ENCODE results near the gene TNS3.
"Not testable (repeated sequence)": the region's sequence is repeated elsewhere in the genome, so short reads cannot be mapped to it uniquely, and the experiment has no call there.

TNS3 gene

DNA sequence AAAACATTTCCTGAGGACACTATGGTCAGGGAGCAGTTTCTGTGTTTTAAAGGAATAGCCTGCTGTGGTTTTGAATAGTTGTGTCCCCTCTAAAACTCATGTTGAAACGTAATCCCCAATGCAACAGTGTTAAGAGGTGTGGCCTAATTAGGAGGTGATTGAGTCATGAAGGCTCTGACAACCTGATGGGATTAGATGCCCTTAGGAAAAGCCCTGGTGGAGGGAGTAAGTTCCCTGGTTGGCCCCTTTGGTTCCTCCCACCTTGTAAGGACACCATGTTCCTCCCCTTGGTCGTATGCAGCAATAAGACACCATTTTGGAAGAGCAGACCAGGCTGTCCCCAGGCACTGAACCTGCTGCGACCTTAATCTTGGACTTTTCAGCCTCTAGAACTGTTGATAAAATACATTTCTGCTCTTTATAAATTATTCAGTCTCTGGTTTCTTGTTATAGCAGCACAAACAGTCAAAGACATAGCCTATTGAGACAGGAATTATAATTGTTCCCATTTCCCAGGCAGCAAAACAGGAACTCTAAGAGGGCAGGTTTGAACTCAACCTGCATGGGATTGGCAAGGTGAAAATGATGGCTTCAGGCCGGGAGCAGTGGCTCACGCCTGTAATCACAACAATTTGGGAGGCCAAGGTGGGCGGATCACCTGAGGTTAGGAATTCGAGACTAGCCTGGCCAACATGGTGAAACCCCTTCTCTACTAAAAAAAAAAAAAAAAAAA is 20.5 kb upstream of the TNS3 start:
- DNase-seq, result no peak

- no peak for DNase-seq
Observed at GRCh38 chr7:47601881-47602249, 20.0 kb upstream of the TNS3 start.

DNA sequence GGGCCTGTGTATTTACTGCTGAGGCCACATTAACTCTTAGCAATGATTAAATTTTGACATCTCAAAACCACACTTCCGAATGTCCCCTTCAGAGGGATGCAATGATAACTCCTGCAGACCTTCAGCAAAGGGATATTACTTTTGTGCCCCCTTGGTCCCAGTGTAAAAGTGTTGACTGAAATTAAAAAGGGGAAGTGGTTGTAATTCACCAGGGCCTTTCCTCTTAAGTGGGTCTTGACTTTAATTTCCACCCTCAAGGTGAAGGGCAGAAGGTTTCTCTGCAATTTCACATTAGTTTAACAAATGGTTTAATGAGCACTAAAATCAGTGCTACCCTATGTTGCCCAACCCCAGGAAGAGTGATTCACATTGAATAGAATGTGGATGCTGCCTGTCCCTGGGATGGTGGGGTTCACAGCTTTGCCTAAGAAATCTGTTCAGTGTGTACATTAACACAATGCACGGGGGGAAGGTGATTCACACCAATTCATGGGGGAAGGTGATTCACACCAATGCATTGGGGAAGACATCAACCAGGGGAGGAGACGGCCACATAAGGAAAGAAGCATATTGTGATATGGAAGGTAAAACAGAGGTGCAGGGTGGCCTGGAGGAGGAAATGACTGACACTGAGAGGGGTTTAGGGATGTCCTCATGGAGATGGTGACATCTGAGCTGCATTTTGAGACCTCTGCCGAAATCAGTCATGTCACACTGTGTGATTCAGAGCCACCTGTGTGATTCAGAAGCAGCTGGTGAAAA is 19.4 kb upstream of the TNS3 start:
- no peak for DNase-seq

GRCh38 chr7:47600199-47601118 is 18.5 kb upstream of the TNS3 start:
- DNase-seq, result no peak

- no peak for DNase-seq
Observed at GRCh38 chr7:47597379-47597778, 15.5 kb upstream of the TNS3 start.

DNA sequence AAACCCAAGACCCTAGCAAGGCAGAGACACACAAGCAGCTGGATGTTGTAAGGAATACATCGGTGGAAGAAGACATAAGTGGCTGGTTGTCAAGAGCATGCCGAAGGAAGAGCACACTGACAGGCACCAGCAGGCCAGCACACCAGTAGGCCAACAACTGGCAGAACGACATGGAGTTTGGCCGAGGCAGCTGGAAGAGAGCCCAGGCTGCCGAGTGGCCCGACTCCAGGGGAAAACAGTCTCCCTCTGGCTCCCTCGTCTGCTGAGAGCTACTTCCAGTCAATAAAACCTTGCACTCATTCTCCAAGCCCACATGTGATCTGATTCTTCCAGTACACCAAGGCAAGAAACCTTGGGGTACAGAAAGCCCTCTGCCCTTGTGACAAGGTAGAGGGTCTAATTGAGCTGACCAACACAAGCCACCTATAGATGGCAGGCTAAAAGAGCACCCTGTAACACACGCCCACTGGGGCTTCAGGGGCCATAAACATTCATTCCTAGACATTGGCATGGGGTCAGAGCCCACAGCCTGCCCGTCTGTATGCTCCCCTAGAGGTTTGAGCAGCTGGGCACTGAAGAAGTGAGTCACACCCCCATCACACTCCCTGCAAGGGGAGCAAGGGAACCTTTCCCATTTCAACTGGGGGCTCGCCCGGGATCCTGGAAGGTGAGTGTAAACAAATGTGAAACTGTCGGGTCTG is 14.7 kb upstream of the TNS3 start:
- DNase-seq, result no peak

DNA sequence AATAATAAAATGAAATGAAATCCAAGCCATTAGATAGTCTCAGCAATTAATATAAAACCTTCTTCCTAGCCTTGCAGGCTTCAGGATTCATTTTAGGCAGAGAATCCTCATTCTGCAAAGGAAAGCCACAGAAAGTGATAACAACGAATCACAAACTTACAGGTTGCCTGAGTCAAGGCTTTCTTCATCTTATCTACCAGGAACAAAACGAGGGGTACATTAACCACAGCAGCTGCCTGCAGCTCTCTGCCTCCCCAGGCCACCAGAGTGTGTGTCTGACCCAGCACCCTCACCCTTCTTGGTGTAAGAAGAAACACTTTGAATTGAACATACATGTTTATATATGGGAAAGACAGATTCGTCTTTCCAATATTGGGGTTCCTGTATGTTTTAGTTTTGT is 12.5 kb upstream of the TNS3 start:
- no peak for DNase-seq

GRCh38 chr7:47591655-47592572 is 10.0 kb upstream of the TNS3 start:
- no peak for DNase-seq

- DNase-seq, result no peak
Observed at GRCh38 chr7:47591089-47591654, 9.3 kb upstream of the TNS3 start.

GRCh38 chr7:47590215-47590614 is 8.3 kb upstream of the TNS3 start:
- not testable (repeated sequence) for DNase-seq

DNA sequence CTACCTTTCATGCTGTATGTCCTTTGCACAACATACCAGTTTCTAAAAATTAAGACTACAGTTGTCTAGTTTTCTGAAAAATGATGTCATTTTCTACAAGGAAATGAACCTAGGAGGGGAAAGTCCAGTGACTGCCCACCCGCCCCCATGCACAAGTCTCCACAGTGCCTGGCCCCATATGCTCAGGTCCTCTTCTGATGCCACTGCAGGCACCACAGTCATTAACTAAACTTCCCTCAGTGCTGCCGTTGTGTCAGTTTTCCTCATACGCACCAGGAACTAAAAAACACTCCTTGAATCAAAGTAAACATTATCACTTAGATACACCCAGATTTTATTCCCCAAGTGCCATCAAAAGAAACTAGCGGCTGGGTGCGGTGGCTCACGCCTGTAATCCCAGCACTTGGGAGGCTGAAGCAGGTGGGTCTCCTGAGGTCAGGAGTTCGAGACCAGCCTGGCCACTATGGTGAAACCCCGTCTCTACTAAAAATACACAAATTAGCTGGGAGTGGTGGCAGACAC is 6.9 kb upstream of the TNS3 start:
- DNase-seq, result no peak

GRCh38 chr7:47587976-47588375 is 6.1 kb upstream of the TNS3 start:
- no peak for DNase-seq

GRCh38 chr7:47587351-47587750 is 5.4 kb upstream of the TNS3 start:
- no peak for DNase-seq

- no peak for DNase-seq
Observed at GRCh38 chr7:47586925-47587324, 5.0 kb upstream of the TNS3 start.

- DNase-seq, result not testable (repeated sequence)
Observed at GRCh38 chr7:47586161-47586670, 4.3 kb upstream of the TNS3 start.

GRCh38 chr7:47584536-47584895 is 2.6 kb upstream of the TNS3 start:
- DNase-seq, result no peak

- DNase-seq, result no peak
Observed at GRCh38 chr7:47583739-47584535, 2.0 kb upstream of the TNS3 start.

- DNase-seq, result no peak
Observed at GRCh38 chr7:47582764-47583738, 1.1 kb upstream of the TNS3 start.

DNA sequence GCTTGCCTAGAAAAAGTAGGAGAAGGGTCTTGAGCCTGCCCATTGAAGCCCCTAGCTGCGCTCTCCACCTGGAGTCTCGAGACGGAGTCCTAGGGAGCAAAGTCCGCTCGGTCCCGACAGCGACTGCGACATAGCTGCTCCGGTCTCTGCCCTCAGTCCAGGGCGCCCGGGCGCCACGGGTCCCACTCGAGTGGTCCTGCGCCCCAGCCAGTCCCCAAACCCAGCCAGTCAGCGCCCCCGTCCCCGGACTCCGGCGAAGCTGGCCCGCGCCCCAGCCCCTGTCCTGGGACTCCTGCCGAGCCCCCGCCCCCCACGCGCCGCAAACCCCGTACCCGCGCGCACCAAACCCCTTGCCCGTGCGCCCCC is 490 bp downstream of the TNS3 start:
- DNase-seq, result no peak

Data from activated CD4-positive, alpha-beta T cell treated with anti-CD3 and anti-CD28 coated beads for 1 hour (primary cell).